Cardiac fibroblast (primary cell): ENCODE results near the gene SLC12A7.

Experiments used
- DNase-seq, 2 donors: peaks; one replicate each; pipeline versions ENCODE4 v3.0.0 to v3.0.0-alpha.2; 2010; ENCODE audit warnings: low read depth in 2 of 2
- H3K4me3 ChIP-seq, 2 donors: replicated peaks in 1 of 2; 1 replicate in 1 of 2; 2 replicates in 1 of 2; pipeline ENCODE4 v1.5.1; 2011; ENCODE audit warnings: low read depth in 2 of 2, low read length in 2 of 2, mild to moderate bottlenecking in 2 of 2, moderate library complexity in 1 of 2
- TF ChIP-seq, protein P1 (sequence below): IDR thresholded peaks from one replicate; pipeline ENCODE4 v1.5.1; 2011; ENCODE audit warnings: low read depth, mild to moderate bottlenecking, low read length, inconsistent platforms

SLC12A7 gene

DNA sequence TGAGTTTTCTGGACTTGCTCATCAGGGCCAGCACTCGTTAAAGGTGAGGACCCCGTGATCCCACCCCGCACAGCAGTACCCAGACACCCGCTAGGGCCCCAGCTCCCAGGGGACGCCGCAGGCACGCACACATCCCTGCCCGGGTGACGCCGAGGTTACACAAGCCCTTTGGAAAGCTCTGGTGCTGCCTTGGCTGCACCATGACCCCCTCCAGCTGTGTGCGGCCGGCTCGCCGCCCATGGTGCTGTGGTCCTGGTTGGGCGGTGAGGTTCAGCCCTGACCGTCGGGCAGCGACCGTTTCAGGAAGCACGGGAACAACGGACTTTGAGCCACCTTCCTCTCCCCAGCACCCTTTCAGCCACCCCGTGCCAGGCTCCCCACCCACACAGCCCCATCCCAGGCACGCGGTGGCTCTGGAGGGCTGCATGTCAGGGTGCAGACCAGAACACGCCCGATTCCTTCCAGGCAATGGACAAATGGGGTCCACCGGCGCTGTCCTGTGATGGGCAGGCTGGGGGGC is 7.5 kb upstream of the SLC12A7 start:
- H3K4me3 ChIP-seq = no peak overlapping the region
- TF ChIP-seq, protein P1, sequence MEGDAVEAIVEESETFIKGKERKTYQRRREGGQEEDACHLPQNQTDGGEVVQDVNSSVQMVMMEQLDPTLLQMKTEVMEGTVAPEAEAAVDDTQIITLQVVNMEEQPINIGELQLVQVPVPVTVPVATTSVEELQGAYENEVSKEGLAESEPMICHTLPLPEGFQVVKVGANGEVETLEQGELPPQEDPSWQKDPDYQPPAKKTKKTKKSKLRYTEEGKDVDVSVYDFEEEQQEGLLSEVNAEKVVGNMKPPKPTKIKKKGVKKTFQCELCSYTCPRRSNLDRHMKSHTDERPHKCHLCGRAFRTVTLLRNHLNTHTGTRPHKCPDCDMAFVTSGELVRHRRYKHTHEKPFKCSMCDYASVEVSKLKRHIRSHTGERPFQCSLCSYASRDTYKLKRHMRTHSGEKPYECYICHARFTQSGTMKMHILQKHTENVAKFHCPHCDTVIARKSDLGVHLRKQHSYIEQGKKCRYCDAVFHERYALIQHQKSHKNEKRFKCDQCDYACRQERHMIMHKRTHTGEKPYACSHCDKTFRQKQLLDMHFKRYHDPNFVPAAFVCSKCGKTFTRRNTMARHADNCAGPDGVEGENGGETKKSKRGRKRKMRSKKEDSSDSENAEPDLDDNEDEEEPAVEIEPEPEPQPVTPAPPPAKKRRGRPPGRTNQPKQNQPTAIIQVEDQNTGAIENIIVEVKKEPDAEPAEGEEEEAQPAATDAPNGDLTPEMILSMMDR = no peak
- no peak for DNase-seq

DNA sequence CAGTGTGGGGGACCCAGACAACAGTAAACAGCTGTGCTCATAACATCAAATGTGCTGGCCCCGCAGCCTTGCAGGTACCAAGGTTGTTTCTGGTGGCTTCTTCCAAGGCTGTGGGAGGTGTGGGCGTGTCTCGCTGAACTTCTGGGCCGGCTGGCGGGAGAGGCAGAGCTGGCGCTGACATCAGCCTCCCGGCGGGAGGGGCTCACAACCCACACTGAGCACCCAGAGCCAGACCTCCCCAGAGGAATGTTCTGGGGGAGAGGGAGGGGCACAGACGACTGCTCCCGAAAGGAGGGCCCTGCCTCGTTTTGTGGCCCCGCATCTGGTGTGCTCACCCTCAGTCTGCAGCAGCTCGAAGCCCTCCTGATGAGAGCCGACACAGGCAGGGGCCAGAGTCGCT is 6.9 kb upstream of the SLC12A7 start:
- DNase-seq = no peak
- H3K4me3 ChIP-seq = no peak overlapping the region
- TF ChIP-seq, protein P1 = no peak

DNA sequence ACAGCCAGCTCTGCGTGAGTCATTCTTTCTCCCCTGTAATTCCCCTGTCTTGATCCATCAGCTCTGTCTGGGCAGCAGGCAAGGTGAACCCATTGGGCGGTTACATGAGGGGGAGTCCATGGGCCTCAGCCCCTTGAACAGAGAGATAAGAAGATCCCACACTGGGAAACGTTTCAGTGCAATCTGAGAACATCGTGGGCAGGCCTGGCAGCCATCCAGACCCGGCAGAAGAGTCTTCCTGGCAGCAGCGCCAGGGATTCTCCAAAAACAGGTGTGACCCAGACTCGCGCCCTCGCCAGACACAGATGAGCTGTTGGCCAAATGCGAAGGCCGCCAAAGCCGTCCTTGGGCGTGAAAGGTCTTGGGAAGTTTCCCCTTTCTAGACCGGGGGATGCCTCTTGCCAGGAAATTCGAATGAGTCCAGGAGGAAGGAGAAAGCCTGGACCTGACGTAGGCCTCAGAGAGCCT is 6.4 kb upstream of the SLC12A7 start:
- peak in 1 of 2 donors; percentile 19 for DNase-seq
- H3K4me3 ChIP-seq = no peak overlapping the region
- TF ChIP-seq, protein P1 = no peak

DNA sequence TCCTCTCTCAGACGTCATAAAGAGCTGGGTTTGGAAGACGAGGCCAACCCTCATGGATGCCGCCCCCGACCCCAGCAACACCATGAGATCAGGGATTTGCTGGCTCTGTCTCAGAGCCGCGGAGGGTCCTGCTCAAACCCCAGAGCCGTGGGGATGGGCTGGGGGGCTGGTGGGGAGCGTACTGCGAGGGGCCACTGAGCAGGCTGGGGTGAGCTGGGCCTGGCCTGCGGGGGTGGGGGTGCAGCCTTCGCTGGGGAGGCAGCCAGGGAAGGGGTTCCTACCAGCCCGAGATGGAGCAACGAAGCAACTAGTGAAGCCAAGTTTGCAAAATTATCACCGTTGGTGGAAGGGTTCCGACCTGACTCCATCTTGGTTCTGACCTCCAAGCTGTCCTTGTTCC is 5.1 kb upstream of the SLC12A7 start:
- TF ChIP-seq, protein P1 = no peak
- DNase-seq = no peak

DNA sequence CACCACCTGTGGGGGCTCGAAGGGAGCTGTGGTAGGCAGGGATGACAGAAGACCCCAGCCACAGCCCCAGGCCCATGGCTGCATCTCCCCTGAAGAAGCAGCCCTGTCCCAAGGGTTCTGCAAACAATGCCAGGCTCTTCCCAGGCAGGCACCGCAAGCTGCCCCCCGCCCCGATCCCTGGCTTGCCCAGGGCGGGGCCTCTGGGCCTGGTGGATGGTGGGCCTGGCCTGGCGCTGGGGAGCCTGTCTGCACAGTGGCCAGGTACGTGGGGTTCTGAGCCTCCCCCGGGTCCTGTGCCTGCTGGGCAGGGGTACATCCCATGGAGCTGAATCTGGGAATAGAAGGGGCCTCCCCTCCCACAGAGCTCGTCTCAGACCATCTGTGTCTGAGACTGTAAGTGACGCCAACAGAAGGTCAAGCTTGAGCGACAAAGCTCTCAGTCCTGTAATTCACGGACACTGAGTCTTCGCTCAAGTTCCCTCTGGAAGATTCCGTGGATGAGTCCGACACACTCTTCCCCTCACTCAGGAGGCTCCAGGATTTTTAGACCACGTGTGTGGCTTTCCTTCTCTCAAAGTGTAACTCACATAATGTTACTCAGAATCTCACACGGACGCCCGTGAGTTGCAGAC is 4.4 kb upstream of the SLC12A7 start:
- H3K4me3 ChIP-seq = no peak overlapping the region
- TF ChIP-seq, protein P1 = no peak
- DNase-seq = no peak

More for the DNA sequence above, 5.1 kb upstream of the SLC12A7 start:
- H3K4me3 ChIP-seq = no peak overlapping the region

DNA sequence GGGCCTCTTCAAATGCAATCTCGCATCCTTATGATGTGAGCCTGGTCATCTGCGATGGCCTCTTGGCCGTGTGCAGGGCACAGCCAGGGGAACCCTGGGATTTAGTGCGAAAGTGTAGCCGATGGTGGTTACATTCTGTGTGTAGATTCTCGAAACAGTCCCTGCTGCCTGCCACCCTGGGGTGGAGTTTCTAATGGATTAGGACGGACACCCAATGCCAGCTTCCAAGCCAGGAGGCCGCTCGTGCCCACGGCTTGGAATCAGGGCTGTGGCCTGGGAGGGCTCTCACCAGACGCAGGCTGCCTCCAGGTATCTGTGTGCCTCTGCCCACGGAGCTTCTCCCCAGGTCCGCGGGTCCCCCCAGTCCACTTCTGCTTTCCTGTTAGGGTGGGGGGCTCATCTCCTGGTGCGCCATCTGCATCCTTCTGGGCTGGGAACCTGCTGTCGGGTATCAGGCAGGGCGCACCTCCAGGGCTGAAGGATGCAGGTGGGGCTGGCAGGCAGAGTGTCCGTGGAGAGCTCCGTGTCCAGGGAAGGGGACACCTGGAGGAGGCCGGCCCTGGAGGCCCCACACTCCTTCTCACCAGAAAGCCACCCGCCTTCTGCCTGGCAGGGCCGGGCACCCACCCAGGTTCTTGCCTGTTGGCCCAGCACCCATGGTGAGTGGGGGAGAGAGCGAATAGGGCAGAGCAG is 3.4 kb upstream of the SLC12A7 start:
- TF ChIP-seq, protein P1 = no peak
- H3K4me3 ChIP-seq = no peak overlapping the region
- no peak for DNase-seq
